Sigmoid colon (tissue), 4 donors: ENCODE data around the gene RPTOR.

Experiments
- EP300 ChIP-seq, 4 donors: sonication (generic); formaldehyde crosslinking; IDR thresholded peaks; one replicate each; pipeline ENCODE4 v1.6.1; 2017; ENCODE audit warnings: antibody characterized with exemption in 4 of 4
- POLR2A ChIP-seq, 2 donors: fragments of 450-650 bp; IDR thresholded peaks; one replicate each; pipeline ENCODE4 v1.6.1; 2016; ENCODE audit warnings: antibody characterized with exemption in 2 of 2, mild to moderate bottlenecking in 2 of 2, moderate library complexity in 2 of 2
- POLR2AphosphoS5 ChIP-seq, 4 donors: sonication (generic); formaldehyde crosslinking; IDR thresholded peaks; one replicate each; pipeline ENCODE4 v1.6.1; 2017; ENCODE audit warnings: antibody characterized with exemption in 4 of 4
- TF ChIP-seq, protein P1 (sequence below), 4 experiments: fragments of 450-650 bp in 3 of 4; fragments of 200-600 bp in 1 of 4; IDR thresholded peaks; one replicate each; pipeline ENCODE4 v1.5.1; 2016 to 2019; ENCODE audit warnings: antibody characterized with exemption in 4 of 4, mild to moderate bottlenecking in 3 of 4, moderate library complexity in 2 of 4

DNA sequence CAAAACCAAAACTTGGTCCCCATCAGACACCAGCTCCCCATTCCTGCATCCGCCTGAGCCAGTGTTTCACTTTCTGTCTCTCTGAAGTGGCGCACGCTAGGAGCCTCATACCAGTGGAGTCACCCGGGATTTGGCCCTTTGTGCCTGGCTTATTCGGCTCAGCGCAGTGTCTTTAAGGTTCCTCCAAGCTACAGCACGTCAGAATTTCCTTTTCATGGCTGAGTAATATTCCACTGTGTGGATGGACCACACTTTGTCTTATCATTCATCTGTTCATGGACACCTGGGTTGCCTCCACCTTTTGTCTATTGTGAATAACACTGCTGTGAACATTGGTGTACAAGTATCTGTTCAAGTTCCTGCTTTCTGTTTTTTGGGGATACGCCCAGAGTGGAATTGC is 401.8 kb downstream of the RPTOR start:
- TF ChIP-seq POLR2A (IDR thresholded peaks at IDR 0.05), result no peak
- TF ChIP-seq POLR2AphosphoS5 (IDR thresholded peaks at IDR 0.05), result no peak
- TF ChIP-seq, protein P1, sequence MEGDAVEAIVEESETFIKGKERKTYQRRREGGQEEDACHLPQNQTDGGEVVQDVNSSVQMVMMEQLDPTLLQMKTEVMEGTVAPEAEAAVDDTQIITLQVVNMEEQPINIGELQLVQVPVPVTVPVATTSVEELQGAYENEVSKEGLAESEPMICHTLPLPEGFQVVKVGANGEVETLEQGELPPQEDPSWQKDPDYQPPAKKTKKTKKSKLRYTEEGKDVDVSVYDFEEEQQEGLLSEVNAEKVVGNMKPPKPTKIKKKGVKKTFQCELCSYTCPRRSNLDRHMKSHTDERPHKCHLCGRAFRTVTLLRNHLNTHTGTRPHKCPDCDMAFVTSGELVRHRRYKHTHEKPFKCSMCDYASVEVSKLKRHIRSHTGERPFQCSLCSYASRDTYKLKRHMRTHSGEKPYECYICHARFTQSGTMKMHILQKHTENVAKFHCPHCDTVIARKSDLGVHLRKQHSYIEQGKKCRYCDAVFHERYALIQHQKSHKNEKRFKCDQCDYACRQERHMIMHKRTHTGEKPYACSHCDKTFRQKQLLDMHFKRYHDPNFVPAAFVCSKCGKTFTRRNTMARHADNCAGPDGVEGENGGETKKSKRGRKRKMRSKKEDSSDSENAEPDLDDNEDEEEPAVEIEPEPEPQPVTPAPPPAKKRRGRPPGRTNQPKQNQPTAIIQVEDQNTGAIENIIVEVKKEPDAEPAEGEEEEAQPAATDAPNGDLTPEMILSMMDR (IDR thresholded peaks at IDR 0.05), result no peak
- no peak for TF ChIP-seq EP300 (IDR thresholded peaks at IDR 0.05)
